HEK293 (cell line): Measurements from ENCODE around the gene ATXN10.

Experiments used
- CTCF ChIA-PET: fragments of 350-600 bp; formaldehyde crosslinking; extraction: SDS; loops from one replicate; lab custom pipeline; 2021; ENCODE audit warnings: antibody characterized with exemption; lab: Yijun Ruan, JAX
- POLR2A ChIA-PET: fragments of 300-600 bp; formaldehyde crosslinking; extraction: SDS; loops from one replicate; lab custom pipeline; 2020; ENCODE audit warnings: antibody characterized with exemption, inconsistent platforms; lab: Yijun Ruan, JAX
- H3K27ac ChIP-seq: fragments of 200-500 bp; sonication (Bioruptor generic); 2 replicates; pipeline ENCODE4 v1.5.1; 2014; ENCODE audit warnings: low read depth, low read length, control low read depth, inconsistent platforms; ENCODE audit errors: extremely low read depth
- H3K36me3 ChIP-seq, 2 experiments: fragments of 200-500 bp in 1 of 2; sonication (Bioruptor generic) in 1 of 2; 1 replicate in 1 of 2; 2 replicates in 1 of 2; pipeline ENCODE4 v1.5.1; 2014 to 2017; ENCODE audit warnings: inconsistent platforms in 2 of 2, low read length in 2 of 2; ENCODE audit not compliant: control insufficient read depth in 2 of 2, insufficient read depth in 1 of 2
- H3K4me1 ChIP-seq: fragments of 200-500 bp; sonication (Bioruptor generic); 2 replicates; pipeline ENCODE4 v1.5.1; 2014; ENCODE audit warnings: mild to moderate bottlenecking, low read length, inconsistent platforms; ENCODE audit not compliant: control insufficient read depth, insufficient read depth
- H3K4me3 ChIP-seq: 2 replicates; pipeline ENCODE4 v1.5.1; 2011; ENCODE audit warnings: low read depth, mild to moderate bottlenecking, control low read depth, low read length, moderate library complexity
- H3K9me3 ChIP-seq: fragments of 200-500 bp; sonication (Bioruptor generic); 2 replicates; pipeline ENCODE4 v1.5.1; 2014; ENCODE audit warnings: low read depth, low read length, inconsistent platforms; ENCODE audit not compliant: control insufficient read depth, insufficient read depth
- KLF7 ChIP-seq: fragments of 450-650 bp; formaldehyde crosslinking; IDR thresholded peaks from 2 replicates; pipeline ENCODE4 v1.5.1; 2016; ENCODE audit warnings: missing biosample characterization, missing genetic modification characterization, borderline replicate concordance
- OSR2 ChIP-seq: fragments of 450-650 bp; formaldehyde crosslinking; IDR thresholded peaks from 2 replicates; pipeline ENCODE4 v1.5.1; 2016; ENCODE audit warnings: missing biosample characterization, missing genetic modification characterization
- OVOL3 ChIP-seq: fragments of 450-650 bp; formaldehyde crosslinking; IDR thresholded peaks from 2 replicates; pipeline ENCODE4 v1.5.1; 2016; ENCODE audit warnings: missing biosample characterization, missing genetic modification characterization
- PRDM1 ChIP-seq: fragments of 450-650 bp; formaldehyde crosslinking; IDR thresholded peaks from 2 replicates; pipeline ENCODE4; 2016; ENCODE audit warnings: missing biosample characterization, missing genetic modification characterization
- PRDM6 ChIP-seq: fragments of 450-650 bp; formaldehyde crosslinking; IDR thresholded peaks from 2 replicates; pipeline ENCODE4 v1.5.1; 2017; ENCODE audit warnings: missing biosample characterization, missing genetic modification characterization
- ZBTB17 ChIP-seq: fragments of 450-650 bp; formaldehyde crosslinking; IDR thresholded peaks from 2 replicates; pipeline ENCODE4 v1.5.1; 2016; ENCODE audit warnings: missing biosample characterization, missing genetic modification characterization
- ZBTB49 ChIP-seq: fragments of 450-650 bp; formaldehyde crosslinking; IDR thresholded peaks from 2 replicates; pipeline ENCODE4 v1.5.1; 2016; ENCODE audit warnings: missing biosample characterization, missing genetic modification characterization, low read depth
- ZFP69B ChIP-seq: fragments of 450-650 bp; formaldehyde crosslinking; IDR thresholded peaks from 2 replicates; pipeline ENCODE4 v1.5.1; 2016; ENCODE audit warnings: missing biosample characterization, missing genetic modification characterization
- ZNF121 ChIP-seq: fragments of 450-650 bp; formaldehyde crosslinking; IDR thresholded peaks from 2 replicates; pipeline ENCODE4 v1.5.1; 2016; ENCODE audit warnings: missing biosample characterization, missing genetic modification characterization
- ZNF133 ChIP-seq: fragments of 450-650 bp; formaldehyde crosslinking; IDR thresholded peaks from 2 replicates; pipeline ENCODE4 v1.5.1; 2016; ENCODE audit warnings: missing biosample characterization, missing genetic modification characterization
- ZNF214 ChIP-seq: fragments of 450-650 bp; formaldehyde crosslinking; IDR thresholded peaks from 2 replicates; pipeline ENCODE4 v1.5.1; 2017; ENCODE audit warnings: missing biosample characterization, mild to moderate bottlenecking, missing genetic modification characterization, borderline replicate concordance
- ZNF501 ChIP-seq: fragments of 450-650 bp; formaldehyde crosslinking; IDR thresholded peaks from 2 replicates; pipeline ENCODE4 v1.5.1; 2016; ENCODE audit warnings: missing biosample characterization, missing genetic modification characterization
- ZNF510 ChIP-seq: fragments of 450-650 bp; formaldehyde crosslinking; IDR thresholded peaks from 2 replicates; pipeline ENCODE4 v1.5.1; 2018; ENCODE audit warnings: mild to moderate bottlenecking, missing genetic modification characterization, missing biosample characterization; ENCODE audit not compliant: insufficient replicate concordance
- ZNF654 ChIP-seq: fragments of 450-650 bp; formaldehyde crosslinking; IDR thresholded peaks from 2 replicates; pipeline ENCODE4 v1.5.1; 2016; ENCODE audit warnings: low read depth, missing biosample characterization, missing genetic modification characterization
- ZSCAN23 ChIP-seq: fragments of 450-650 bp; formaldehyde crosslinking; IDR thresholded peaks from 2 replicates; pipeline ENCODE4 v1.5.1; 2016; ENCODE audit warnings: missing biosample characterization, missing genetic modification characterization
- ZXDB ChIP-seq: fragments of 450-650 bp; formaldehyde crosslinking; IDR thresholded peaks from 2 replicates; pipeline ENCODE4 v1.5.1; 2016; ENCODE audit warnings: missing biosample characterization, missing genetic modification characterization
- TF ChIP-seq, protein P1 (sequence below): fragments of 450-650 bp; formaldehyde crosslinking; IDR thresholded peaks from 2 replicates; pipeline ENCODE4 v1.5.1; 2016; ENCODE audit warnings: missing biosample characterization, missing genetic modification characterization

ATXN10 gene

DNA sequence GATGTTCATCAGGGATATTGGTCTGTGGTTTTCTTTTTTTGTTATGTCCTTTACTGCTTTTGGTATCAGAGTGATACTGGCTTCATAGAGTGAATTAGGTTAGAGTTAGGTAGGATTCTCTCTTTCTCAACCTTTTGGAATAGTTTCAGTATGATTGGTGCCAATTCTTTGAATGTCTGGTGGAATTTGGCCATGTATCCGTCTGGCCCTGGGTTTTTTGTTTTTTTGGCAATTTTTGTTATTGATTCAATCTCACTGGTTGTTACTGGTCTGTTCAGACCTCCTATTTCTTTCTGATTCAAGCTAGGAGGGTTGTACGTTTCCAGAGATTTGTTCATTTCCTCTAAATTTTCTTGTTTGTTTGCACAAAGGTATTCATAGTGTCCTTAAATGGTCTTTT, 54.4 kb downstream of the ATXN10 start (continued):
- TF ChIP-seq ZBTB49 (no peak), OSR2 (tag by site-specific recombination) (no peak), PRDM1 (no peak)
- TF ChIP-seq, all 188 proteins: peak for 0

- CTCF ChIA-PET, result interaction anchor here (0.6 to 1.7 kb wide), 10 partner anchors 9 to 153 kb away, joined by 3 to 6 read pairs (median 4); no protein-coding TSS in a partner anchor
- TF ChIP-seq ZFP69B (tag by site-specific recombination) (no peak), ZBTB17 (tag by site-specific recombination) (0 out of 2 replicates have a peak, but pooled peaks have one; percentile 21)
- Histone ChIP-seq H3K27ac (no peak overlapping the region), H3K4me1 (no peaks in the 10 kb centered on the region), H3K36me3 (peaks cover 30 to 36% of the 10 kb centered on the region in 2 experiments), H3K9me3 (no peaks in the 10 kb centered on the region), H3K4me3 (no peak overlapping the region)
- POLR2A ChIA-PET, result no interaction called here
Measured at GRCh38 chr22:45731041-45731797, 59.6 kb downstream of the ATXN10 start.

DNA sequence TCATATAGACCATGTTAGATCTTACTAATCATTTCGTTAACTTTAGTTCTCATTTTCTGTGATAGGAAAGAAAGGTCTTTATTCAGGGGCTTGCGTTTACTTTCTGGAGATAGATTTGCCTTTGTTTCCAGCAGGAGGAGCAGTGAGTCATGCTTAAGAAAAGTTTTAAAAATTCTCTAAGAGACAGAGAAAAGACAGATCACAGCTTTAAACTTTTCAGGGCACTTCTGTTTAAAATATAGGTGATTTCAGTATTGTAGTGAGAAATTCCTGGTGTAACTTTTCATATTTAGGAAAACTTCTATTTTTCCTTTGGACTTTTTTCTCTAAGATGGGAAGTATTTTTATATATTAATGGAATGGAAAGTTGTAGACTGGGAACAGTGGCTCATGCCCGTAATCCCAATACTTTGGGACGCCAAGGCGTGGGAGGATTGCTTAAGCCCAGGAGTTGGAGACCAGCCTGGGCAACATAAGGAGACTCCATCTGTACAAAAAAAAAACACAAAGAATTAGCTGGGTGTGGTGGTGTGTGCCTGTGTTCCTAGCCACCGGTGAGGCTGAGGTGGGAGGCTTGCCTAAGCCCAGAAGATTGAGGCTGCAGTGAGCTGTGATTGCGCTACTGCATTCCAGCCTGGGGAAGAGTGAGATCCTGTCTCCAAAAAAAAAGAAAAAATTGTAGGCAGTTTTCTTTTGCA, 60.3 kb downstream of the ATXN10 start:
- CTCF ChIA-PET, result interaction anchor here (0.7 to 1.9 kb wide), 15 partner anchors 9 to 908 kb away, joined by 3 to 6 read pairs (median 4); no protein-coding TSS in a partner anchor
- TF ChIP-seq PRDM1, result peak; percentile 39; the same call in 1 of the 2 replicates
- TF ChIP-seq ZXDB, result no peak
- TF ChIP-seq ZNF214 (tag by site-specific recombination), result no peak
- peak; percentile 16; the same call in 1 of the 2 replicates for TF ChIP-seq ZNF654 (tag by site-specific recombination)
- TF ChIP-seq ZNF133 (tag by site-specific recombination), result no peak
- POLR2A ChIA-PET, result no interaction called here
- Histone ChIP-seq H3K9me3 (no peaks in the 10 kb centered on the region), H3K4me3 (no peak overlapping the region), H3K27ac (no peak overlapping the region), H3K36me3 (peaks cover 34 to 41% of the 10 kb centered on the region in 2 experiments), H3K4me1 (no peaks in the 10 kb centered on the region)

DNA sequence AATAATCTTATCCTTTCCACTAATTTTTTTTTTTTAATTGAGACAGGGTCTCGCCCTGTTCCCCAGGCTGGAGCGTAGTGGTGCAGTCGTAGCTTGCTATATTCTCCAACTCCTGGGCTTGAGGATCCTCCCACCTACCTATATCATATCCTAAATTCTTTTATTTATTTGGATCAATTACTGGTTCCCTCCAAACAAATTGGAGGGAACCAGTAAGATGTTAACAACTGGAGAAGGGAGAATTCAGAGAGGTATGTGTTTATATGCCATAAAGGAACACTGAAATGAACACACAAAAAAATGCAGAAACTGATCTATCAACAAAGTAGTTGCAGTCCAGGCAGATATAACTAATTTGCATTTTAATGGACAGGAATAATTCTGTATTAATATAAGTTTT, 63.6 kb downstream of the ATXN10 start:
- Histone ChIP-seq H3K4me1 (no peaks in the 10 kb centered on the region), H3K4me3 (no peak overlapping the region), H3K9me3 (no peaks in the 10 kb centered on the region), H3K36me3 (peaks cover 46 to 53% of the 10 kb centered on the region in 2 experiments), H3K27ac (no peak overlapping the region)
- TF ChIP-seq ZNF121 (tag by site-specific recombination) (no peak), ZNF510 (tag by site-specific recombination) (peak; percentile 96)
- POLR2A ChIA-PET, result no interaction called here
- CTCF ChIA-PET, result interaction anchor here (0.7 kb wide), 2 partner anchors 83 to 186 kb away, joined by 3 read pairs; no protein-coding TSS in a partner anchor

GRCh38 chr22:45738206-45738605, 66.6 kb downstream of the ATXN10 start:
- Histone ChIP-seq H3K36me3 (peaks cover 56 to 75% of the 10 kb centered on the region in 2 experiments), H3K27ac (no peak overlapping the region), H3K4me1 (no peaks in the 10 kb centered on the region), H3K9me3 (no peaks in the 10 kb centered on the region), H3K4me3 (no peak overlapping the region)
- POLR2A ChIA-PET, result no interaction called here
- CTCF ChIA-PET, result interaction anchor here (0.9 kb wide), 1 partner anchor 9 kb away, joined by 3 read pairs; no protein-coding TSS in a partner anchor
- TF ChIP-seq OVOL3 (tag by site-specific recombination) (no peak), ZSCAN23 (tag by site-specific recombination) (no peak), PRDM6 (tag by site-specific recombination) (no peak), ZNF501 (tag by site-specific recombination) (no peak), KLF7 (tag by site-specific recombination) (no peak)
- TF ChIP-seq, protein P1, sequence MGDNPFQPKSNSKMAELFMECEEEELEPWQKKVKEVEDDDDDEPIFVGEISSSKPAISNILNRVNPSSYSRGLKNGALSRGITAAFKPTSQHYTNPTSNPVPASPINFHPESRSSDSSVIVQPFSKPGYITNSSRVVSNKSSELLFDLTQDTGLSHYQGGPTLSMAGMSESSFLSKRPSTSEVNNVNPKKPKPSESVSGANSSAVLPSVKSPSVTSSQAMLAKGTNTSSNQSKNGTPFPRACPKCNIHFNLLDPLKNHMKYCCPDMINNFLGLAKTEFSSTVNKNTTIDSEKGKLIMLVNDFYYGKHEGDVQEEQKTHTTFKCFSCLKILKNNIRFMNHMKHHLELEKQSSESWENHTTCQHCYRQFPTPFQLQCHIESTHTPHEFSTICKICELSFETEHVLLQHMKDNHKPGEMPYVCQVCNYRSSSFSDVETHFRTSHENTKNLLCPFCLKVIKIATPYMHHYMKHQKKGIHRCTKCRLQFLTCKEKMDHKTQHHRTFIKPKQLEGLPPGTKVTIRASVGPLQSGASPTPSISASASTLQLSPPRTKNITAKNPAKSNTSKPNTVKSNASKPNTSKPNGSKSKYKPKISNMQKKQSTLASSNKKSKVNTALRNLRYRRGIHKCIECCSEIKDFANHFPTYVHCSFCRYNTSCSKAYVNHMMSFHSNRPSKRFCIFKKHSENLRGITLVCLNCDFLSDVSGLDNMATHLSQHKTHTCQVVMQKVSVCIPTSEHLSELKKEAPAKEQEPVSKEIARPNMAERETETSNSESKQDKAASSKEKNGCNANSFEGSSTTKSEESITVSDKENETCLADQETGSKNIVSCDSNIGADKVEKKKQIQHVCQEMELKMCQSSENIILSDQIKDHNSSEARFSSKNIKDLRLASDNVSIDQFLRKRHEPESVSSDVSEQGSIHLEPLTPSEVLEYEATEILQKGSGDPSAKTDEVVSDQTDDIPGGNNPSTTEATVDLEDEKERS (tag by site-specific recombination), result no peak
